ENCODE data around the gene EXOSC9. TPM values are rescaled to one million over a fixed set of nuclear protein-coding genes. Genes with fewer than 3 reads are reported as not detected.

Gene EXOSC9
- total and polyA plus RNA-seq, 2 experiments from 2014 or later: 71.9 to 105 TPM

DNA sequence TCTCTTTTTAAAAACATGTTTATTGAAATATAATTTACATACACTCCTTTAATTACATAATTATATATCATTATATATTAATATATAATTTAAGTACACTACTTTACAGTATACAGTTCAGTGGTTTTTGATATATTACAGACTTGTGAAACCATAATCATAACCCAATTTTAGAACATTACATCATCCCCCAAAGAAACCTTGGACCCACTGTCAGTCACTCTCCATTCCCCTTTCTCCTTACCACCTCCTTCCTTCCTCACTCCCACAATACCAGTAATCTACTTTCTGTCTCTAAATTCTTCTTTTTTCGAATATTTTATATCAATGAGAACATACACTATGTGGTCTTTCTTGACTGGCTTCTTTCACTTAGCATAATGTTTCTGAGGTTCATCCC, 17.9 kb upstream of the EXOSC9 start:
- H3K4me3 ChIP-seq: no peak overlapping the region
- TF ChIP-seq, protein P1, sequence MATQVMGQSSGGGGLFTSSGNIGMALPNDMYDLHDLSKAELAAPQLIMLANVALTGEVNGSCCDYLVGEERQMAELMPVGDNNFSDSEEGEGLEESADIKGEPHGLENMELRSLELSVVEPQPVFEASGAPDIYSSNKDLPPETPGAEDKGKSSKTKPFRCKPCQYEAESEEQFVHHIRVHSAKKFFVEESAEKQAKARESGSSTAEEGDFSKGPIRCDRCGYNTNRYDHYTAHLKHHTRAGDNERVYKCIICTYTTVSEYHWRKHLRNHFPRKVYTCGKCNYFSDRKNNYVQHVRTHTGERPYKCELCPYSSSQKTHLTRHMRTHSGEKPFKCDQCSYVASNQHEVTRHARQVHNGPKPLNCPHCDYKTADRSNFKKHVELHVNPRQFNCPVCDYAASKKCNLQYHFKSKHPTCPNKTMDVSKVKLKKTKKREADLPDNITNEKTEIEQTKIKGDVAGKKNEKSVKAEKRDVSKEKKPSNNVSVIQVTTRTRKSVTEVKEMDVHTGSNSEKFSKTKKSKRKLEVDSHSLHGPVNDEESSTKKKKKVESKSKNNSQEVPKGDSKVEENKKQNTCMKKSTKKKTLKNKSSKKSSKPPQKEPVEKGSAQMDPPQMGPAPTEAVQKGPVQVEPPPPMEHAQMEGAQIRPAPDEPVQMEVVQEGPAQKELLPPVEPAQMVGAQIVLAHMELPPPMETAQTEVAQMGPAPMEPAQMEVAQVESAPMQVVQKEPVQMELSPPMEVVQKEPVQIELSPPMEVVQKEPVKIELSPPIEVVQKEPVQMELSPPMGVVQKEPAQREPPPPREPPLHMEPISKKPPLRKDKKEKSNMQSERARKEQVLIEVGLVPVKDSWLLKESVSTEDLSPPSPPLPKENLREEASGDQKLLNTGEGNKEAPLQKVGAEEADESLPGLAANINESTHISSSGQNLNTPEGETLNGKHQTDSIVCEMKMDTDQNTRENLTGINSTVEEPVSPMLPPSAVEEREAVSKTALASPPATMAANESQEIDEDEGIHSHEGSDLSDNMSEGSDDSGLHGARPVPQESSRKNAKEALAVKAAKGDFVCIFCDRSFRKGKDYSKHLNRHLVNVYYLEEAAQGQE (IDR thresholded peaks at IDR 0.05; ENCODE audit: unreplicated experiment): no peak
- TF ChIP-seq EZH2phosphoT487 (IDR thresholded peaks at IDR 0.05; ENCODE audit: unreplicated experiment) (no peak), STAT1 (IDR thresholded peaks at IDR 0.05; ENCODE audit: unreplicated experiment) (no peak), ZNF331 (CRISPR knock-in tag; IDR thresholded peaks at IDR 0.05; ENCODE audit: low read depth) (no peak), POLR2AphosphoS5 (IDR thresholded peaks at IDR 0.05; ENCODE audit: low read depth) (no peak), ZNF114 (CRISPR knock-in tag; IDR thresholded peaks at IDR 0.05) (no peak), JUNB (IDR thresholded peaks at IDR 0.05; ENCODE audit: unreplicated experiment) (no peak)
- TF ChIP-seq, protein P2, sequence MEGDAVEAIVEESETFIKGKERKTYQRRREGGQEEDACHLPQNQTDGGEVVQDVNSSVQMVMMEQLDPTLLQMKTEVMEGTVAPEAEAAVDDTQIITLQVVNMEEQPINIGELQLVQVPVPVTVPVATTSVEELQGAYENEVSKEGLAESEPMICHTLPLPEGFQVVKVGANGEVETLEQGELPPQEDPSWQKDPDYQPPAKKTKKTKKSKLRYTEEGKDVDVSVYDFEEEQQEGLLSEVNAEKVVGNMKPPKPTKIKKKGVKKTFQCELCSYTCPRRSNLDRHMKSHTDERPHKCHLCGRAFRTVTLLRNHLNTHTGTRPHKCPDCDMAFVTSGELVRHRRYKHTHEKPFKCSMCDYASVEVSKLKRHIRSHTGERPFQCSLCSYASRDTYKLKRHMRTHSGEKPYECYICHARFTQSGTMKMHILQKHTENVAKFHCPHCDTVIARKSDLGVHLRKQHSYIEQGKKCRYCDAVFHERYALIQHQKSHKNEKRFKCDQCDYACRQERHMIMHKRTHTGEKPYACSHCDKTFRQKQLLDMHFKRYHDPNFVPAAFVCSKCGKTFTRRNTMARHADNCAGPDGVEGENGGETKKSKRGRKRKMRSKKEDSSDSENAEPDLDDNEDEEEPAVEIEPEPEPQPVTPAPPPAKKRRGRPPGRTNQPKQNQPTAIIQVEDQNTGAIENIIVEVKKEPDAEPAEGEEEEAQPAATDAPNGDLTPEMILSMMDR (conservative IDR thresholded peaks at IDR 0.05; ENCODE audit: low read depth in 2 of 2): no peak
- TF ChIP-seq, protein P3, sequence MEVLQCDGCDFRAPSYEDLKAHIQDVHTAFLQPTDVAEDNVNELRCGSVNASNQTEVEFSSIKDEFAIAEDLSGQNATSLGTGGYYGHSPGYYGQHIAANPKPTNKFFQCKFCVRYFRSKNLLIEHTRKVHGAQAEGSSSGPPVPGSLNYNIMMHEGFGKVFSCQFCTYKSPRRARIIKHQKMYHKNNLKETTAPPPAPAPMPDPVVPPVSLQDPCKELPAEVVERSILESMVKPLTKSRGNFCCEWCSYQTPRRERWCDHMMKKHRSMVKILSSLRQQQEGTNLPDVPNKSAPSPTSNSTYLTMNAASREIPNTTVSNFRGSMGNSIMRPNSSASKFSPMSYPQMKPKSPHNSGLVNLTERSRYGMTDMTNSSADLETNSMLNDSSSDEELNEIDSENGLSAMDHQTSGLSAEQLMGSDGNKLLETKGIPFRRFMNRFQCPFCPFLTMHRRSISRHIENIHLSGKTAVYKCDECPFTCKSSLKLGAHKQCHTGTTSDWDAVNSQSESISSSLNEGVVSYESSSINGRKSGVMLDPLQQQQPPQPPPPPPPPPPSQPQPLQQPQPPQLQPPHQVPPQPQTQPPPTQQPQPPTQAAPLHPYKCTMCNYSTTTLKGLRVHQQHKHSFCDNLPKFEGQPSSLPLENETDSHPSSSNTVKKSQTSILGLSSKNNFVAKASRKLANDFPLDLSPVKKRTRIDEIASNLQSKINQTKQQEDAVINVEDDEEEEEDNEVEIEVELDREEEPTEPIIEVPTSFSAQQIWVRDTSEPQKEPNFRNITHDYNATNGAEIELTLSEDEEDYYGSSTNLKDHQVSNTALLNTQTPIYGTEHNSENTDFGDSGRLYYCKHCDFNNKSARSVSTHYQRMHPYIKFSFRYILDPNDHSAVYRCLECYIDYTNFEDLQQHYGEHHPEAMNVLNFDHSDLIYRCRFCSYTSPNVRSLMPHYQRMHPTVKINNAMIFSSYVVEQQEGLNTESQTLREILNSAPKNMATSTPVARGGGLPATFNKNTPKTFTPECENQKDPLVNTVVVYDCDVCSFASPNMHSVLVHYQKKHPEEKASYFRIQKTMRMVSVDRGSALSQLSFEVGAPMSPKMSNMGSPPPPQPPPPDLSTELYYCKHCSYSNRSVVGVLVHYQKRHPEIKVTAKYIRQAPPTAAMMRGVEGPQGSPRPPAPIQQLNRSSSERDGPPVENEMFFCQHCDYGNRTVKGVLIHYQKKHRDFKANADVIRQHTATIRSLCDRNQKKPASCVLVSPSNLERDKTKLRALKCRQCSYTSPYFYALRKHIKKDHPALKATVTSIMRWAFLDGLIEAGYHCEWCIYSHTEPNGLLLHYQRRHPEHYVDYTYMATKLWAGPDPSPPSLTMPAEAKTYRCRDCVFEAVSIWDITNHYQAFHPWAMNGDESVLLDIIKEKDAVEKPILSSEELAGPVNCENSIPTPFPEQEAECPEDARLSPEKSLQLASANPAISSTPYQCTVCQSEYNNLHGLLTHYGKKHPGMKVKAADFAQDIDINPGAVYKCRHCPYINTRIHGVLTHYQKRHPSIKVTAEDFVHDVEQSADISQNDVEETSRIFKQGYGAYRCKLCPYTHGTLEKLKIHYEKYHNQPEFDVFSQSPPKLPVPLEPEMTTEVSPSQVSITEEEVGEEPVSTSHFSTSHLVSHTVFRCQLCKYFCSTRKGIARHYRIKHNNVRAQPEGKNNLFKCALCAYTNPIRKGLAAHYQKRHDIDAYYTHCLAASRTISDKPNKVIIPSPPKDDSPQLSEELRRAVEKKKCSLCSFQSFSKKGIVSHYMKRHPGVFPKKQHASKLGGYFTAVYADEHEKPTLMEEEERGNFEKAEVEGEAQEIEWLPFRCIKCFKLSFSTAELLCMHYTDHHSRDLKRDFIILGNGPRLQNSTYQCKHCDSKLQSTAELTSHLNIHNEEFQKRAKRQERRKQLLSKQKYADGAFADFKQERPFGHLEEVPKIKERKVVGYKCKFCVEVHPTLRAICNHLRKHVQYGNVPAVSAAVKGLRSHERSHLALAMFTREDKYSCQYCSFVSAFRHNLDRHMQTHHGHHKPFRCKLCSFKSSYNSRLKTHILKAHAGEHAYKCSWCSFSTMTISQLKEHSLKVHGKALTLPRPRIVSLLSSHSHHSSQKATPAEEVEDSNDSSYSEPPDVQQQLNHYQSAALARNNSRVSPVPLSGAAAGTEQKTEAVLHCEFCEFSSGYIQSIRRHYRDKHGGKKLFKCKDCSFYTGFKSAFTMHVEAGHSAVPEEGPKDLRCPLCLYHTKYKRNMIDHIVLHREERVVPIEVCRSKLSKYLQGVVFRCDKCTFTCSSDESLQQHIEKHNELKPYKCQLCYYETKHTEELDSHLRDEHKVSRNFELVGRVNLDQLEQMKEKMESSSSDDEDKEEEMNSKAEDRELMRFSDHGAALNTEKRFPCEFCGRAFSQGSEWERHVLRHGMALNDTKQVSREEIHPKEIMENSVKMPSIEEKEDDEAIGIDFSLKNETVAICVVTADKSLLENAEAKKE (CRISPR knock-in tag; IDR thresholded peaks at IDR 0.05): no peak
- TF ChIP-seq, protein P4, sequence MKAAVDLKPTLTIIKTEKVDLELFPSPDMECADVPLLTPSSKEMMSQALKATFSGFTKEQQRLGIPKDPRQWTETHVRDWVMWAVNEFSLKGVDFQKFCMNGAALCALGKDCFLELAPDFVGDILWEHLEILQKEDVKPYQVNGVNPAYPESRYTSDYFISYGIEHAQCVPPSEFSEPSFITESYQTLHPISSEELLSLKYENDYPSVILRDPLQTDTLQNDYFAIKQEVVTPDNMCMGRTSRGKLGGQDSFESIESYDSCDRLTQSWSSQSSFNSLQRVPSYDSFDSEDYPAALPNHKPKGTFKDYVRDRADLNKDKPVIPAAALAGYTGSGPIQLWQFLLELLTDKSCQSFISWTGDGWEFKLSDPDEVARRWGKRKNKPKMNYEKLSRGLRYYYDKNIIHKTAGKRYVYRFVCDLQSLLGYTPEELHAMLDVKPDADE (IDR thresholded peaks at IDR 0.05): no peak
- no peaks in the 10 kb centered on the region for H3K9me2 ChIP-seq (ENCODE audit: insufficient read depth)
- peaks cover 7% of the 10 kb centered on the region for H3K4me1 Mint-ChIP-seq
- no peaks in the 10 kb centered on the region for H3K27me3 ChIP-seq (ENCODE audit: insufficient read depth)
- no peak overlapping the region for H3K27ac Mint-ChIP-seq
- no peaks in the 10 kb centered on the region for H3K36me3 ChIP-seq (ENCODE audit: insufficient read depth)
- no peak overlapping the region for H3K27ac ChIP-seq (ENCODE audit: low read depth)
- no peaks in the 10 kb centered on the region for H3K79me2 ChIP-seq (replicated peaks; ENCODE audit: insufficient read depth)
- H2AFZ ChIP-seq: no peak overlapping the region
- H3K9me3 Mint-ChIP-seq: no peaks in the 10 kb centered on the region
- no peaks in the 10 kb centered on the region for H4K20me1 ChIP-seq (replicated peaks; ENCODE audit: insufficient read depth)
- DNase-seq (ENCODE audit: low spot score) (no peak), ATAC-seq (no peak)
- H3K4me1 ChIP-seq (ENCODE audit: insufficient read depth): no peaks in the 10 kb centered on the region
- no peaks in the 10 kb centered on the region for H3K27me3 Mint-ChIP-seq (ENCODE audit: insufficient read depth, low read depth, poor library complexity)
- no peak overlapping the region for H3K4me2 ChIP-seq
- H3K36me3 Mint-ChIP-seq (ENCODE audit: low read depth): no peaks in the 10 kb centered on the region
- H3K4me3 Mint-ChIP-seq: no peak overlapping the region
- no peaks in the 10 kb centered on the region for H3F3A ChIP-seq (replicated peaks; ENCODE audit: low read depth)

All from GM23338 (cell line).